GM18508 (cell line): ENCODE data around the gene SREBF1.

ENCODE experiments used
- ATAC-seq: cut with Tn5 transposase; IDR thresholded peaks from one replicate; pipeline ENCODE4 v1.9.1; 2021; ENCODE audit warnings: moderate number of reproducible peaks; ENCODE audit not compliant: insufficient read depth, unreplicated experiment

The SREBF1 gene

GRCh38 chr17:17859909-17860765 lies 23.4 kb upstream of the SREBF1 start:
- ATAC-seq, result no peak

- ATAC-seq, result no peak
Measured at GRCh38 chr17:17857496-17857895, 20.7 kb upstream of the SREBF1 start.

GRCh38 chr17:17856386-17856785 lies 19.6 kb upstream of the SREBF1 start:
- no peak for ATAC-seq

- no peak for ATAC-seq
Measured at GRCh38 chr17:17855976-17856375, 19.2 kb upstream of the SREBF1 start.

- ATAC-seq, result no peak
Measured at GRCh38 chr17:17853811-17854447, 17.1 kb upstream of the SREBF1 start.

GRCh38 chr17:17852930-17853329 lies 16.1 kb upstream of the SREBF1 start:
- no peak for ATAC-seq

GRCh38 chr17:17851103-17852002 lies 14.6 kb upstream of the SREBF1 start:
- no peak for ATAC-seq

GRCh38 chr17:17849845-17850373 lies 13.1 kb upstream of the SREBF1 start:
- no peak for ATAC-seq

- no peak for ATAC-seq
Measured at GRCh38 chr17:17849147-17849820, 12.5 kb upstream of the SREBF1 start.

- no peak for ATAC-seq
Measured at GRCh38 chr17:17848311-17849082, 11.7 kb upstream of the SREBF1 start.

- ATAC-seq, result no peak
Measured at GRCh38 chr17:17847726-17848125, 10.9 kb upstream of the SREBF1 start.

- no peak for ATAC-seq
Measured at GRCh38 chr17:17847118-17847689, 10.4 kb upstream of the SREBF1 start.

- ATAC-seq, result no peak
Measured at GRCh38 chr17:17846645-17847044, 9.9 kb upstream of the SREBF1 start.

- ATAC-seq, result no peak
Measured at GRCh38 chr17:17846003-17846402, 9.2 kb upstream of the SREBF1 start.

- ATAC-seq, result no peak
Measured at GRCh38 chr17:17845046-17845775, 8.4 kb upstream of the SREBF1 start.

GRCh38 chr17:17844500-17844899 lies 7.7 kb upstream of the SREBF1 start:
- no peak for ATAC-seq

- ATAC-seq, result no peak
Measured at GRCh38 chr17:17844079-17844478, 7.3 kb upstream of the SREBF1 start.

- no peak for ATAC-seq
Measured at GRCh38 chr17:17843096-17843495, 6.3 kb upstream of the SREBF1 start.
